NCI-H1048 (cell line): Measurements from ENCODE around the gene ZNF79.
A peak's percentile ranks its signal among the peaks of the same experiment; 100 is the strongest.

Experiments used
- DNase-seq: peaks from one replicate; lab custom pipeline; 2025; lab: John Stamatoyannopoulos, UW

ZNF79 gene

GRCh38 chr9:127428348-127428747, 4.2 kb downstream of the ZNF79 start:
- DNase-seq: no peak

- DNase-seq: no peak
These were observed 6.2 kb downstream of the ZNF79 start for GRCh38 chr9:127430415-127430814.

GRCh38 chr9:127437497-127438264, 13.5 kb downstream of the ZNF79 start:
- no peak for DNase-seq

GRCh38 chr9:127438394-127438793, 14.2 kb downstream of the ZNF79 start:
- no peak for DNase-seq

- DNase-seq: no peak
These were observed 20.2 kb downstream of the ZNF79 start for GRCh38 chr9:127444283-127444920.

GRCh38 chr9:127444921-127445850, 21.0 kb downstream of the ZNF79 start:
- DNase-seq: no peak

GRCh38 chr9:127445851-127446712, 21.9 kb downstream of the ZNF79 start:
- no peak for DNase-seq

- no peak for DNase-seq
These were observed 22.7 kb downstream of the ZNF79 start for GRCh38 chr9:127446713-127447415.

- no peak for DNase-seq
These were observed 23.4 kb downstream of the ZNF79 start for GRCh38 chr9:127447416-127448111.

- DNase-seq: no peak
These were observed 24.1 kb downstream of the ZNF79 start for GRCh38 chr9:127448112-127448805.

- DNase-seq: no peak
These were observed 25.3 kb downstream of the ZNF79 start for GRCh38 chr9:127449332-127449966.

- DNase-seq: no peak
These were observed 26.1 kb downstream of the ZNF79 start for GRCh38 chr9:127450243-127450760.

- DNase-seq: peak; percentile 92
These were observed 26.8 kb downstream of the ZNF79 start, which contains the start of the genes LRSAM1 and RPL12 for GRCh38 chr9:127450830-127451607. Gene LRSAM1 (plus strand): TSS chr9:127451510. CDS start chr9:127454528, 3,018 bp downstream. Gene RPL12 (minus strand): TSS chr9:127451406. CDS start chr9:127451317, 89 bp downstream.

GRCh38 chr9:127451608-127451857, 27.4 kb downstream of the ZNF79 start:
- DNase-seq: no peak

- DNase-seq: no peak
These were observed 27.9 kb downstream of the ZNF79 start for GRCh38 chr9:127451858-127452656.

- DNase-seq: no peak
These were observed 28.5 kb downstream of the ZNF79 start for GRCh38 chr9:127452691-127453090.

GRCh38 chr9:127455324-127455992, 31.3 kb downstream of the ZNF79 start:
- DNase-seq: no peak
